Heart right ventricle (tissue), 16 donors: ENCODE measurements around the gene ZBTB7C. TPM values are rescaled to one million over a fixed set of nuclear protein-coding genes. Genes with fewer than 3 reads are reported as not detected.

Experiments used
- ATAC-seq, 8 donors: fragments of 200-7000 bp; cut with Tn5 transposase; one replicate each; pipeline ENCODE4 v1.9.1; 2020; ENCODE audit warnings: mild to moderate bottlenecking in 8 of 8, moderate library complexity in 8 of 8, moderate number of reproducible peaks in 1 of 8
- DNase-seq, 2 donors: peaks; one replicate each; pipeline ENCODE4 v3.0.0-alpha.2; 2020
- H3K27ac ChIP-seq, 10 donors: fragments of 200-600 bp; sonication (generic) in 2 of 10; one replicate each; pipeline versions ENCODE4 v1.5.0 to v1.8.0; 2020 to 2022; ENCODE audit warnings: mild to moderate bottlenecking in 3 of 10
- H3K27me3 ChIP-seq, 7 donors: fragments of 200-600 bp; one replicate each; pipeline ENCODE4 v1.8.0; 2021 to 2022; ENCODE audit warnings: mild to moderate bottlenecking in 2 of 7
- H3K36me3 ChIP-seq, 9 donors: fragments of 200-600 bp; sonication (generic) in 1 of 9; one replicate each; pipeline versions ENCODE4 v1.5.0 to v1.8.0; 2020 to 2022; ENCODE audit warnings: mild to moderate bottlenecking in 2 of 9
- H3K4me1 ChIP-seq, 9 donors: fragments of 200-600 bp; sonication (generic) in 1 of 9; one replicate each; pipeline versions ENCODE4 v1.5.0 to v1.8.0; 2020 to 2022; ENCODE audit warnings: mild to moderate bottlenecking in 4 of 9
- H3K4me3 ChIP-seq, 10 donors: fragments of 200-600 bp; sonication (generic) in 2 of 10; one replicate each; pipeline versions ENCODE4 v1.5.0 to v1.8.0; 2020 to 2022; ENCODE audit warnings: mild to moderate bottlenecking in 7 of 10, moderate library complexity in 2 of 10
- H3K9me3 ChIP-seq, 11 donors: fragments of 200-600 bp in 10 of 11; sonication (generic) in 2 of 11; one replicate each; pipeline versions ENCODE4 v1.5.0 to v1.8.0; 2013 to 2022; ENCODE audit warnings: mild to moderate bottlenecking in 2 of 11, control low read depth in 1 of 11, moderate library complexity in 1 of 11
- WGBS, 2 donors: extraction: QIAGEN DNeasy Blood & Tissue Kit; methylation state at CpG; one replicate each; pipeline ENCODE4 v1.1.7; 2013; ENCODE audit warnings: inconsistent platforms in 1 of 2; 5-methylcytosine and 5-hydroxymethylcytosine counted together
- intact Hi-C, 10 donors: fragments of 100-400 bp; cut with DNase I; formaldehyde crosslinking; loops; one replicate each; pipeline versions ENCODE4 v1.11.1 to v1.14.2; 2022
- polyA plus RNA-seq, 2 donors: library from polyadenylated mRNA; stranded (reverse); fragments of 200-250 nt; gene quantifications; one replicate each; pipeline ENCODE4 v1.2.3, GENCODE V29; 2013
- total RNA-seq, 10 donors: library from RNA; stranded (reverse); fragmentation: NEBNext Ultra II Directional in 3 of 10; extraction: Animal tissue kit (Norgen Biotek cat#: 25700) in 3 of 10; gene quantifications; one replicate each; pipeline versions ENCODE4 v1.2.1 to v1.2.4, GENCODE V29; 2021 to 2023
- TF ChIP-seq, protein P1 (sequence below), 9 donors: fragments of 200-600 bp; sonication (generic) in 2 of 9; IDR thresholded peaks; one replicate each; pipeline versions ENCODE4 v1.5.0 to v1.8.0; 2021 to 2022; ENCODE audit warnings: antibody characterized with exemption in 9 of 9, mild to moderate bottlenecking in 5 of 9, moderate library complexity in 1 of 9
- donor health status: Arrhythmogenic right ventricular cardiomyopathy.
- donor health status: ischemic (EF 13 %, LVEDD 7.1; RV severe dilation, severe dysfunction).
- donor health status: healthy with polysubstance abuse.
- donor health status: DM: no; HTN: yes; CAD: no.
- donor health status: DM: no; HTN: no; CAD: no.
- donor health status: ischemic (EF 25% LVEDD 6.9; RV normal size, moderate dysfunction).
- donor health status: ischemic (EF 25% LVEDD 5.7; RV mildly dilated, moderate dysfunction).
- donor health status: healthy.
- donor health status: DM: yes; HTN: yes; CAD: no.
- donor health status: Ischemic cardiomyopathy.
- donor health status: ischemic (EF 35%, LVEDD 5.7; RV mildly dilated, moderate dysfunction).
- donor health status: nonischemic (EF 11% LVEDD 7.7; RV severe dilation, severe dysfunction).
- donor health status: DM: yes; HTN: yes; CAD: no.
- donor health status: PGD.
- donor health status: ischemic (EF 29% LVEDD 5.4; RV normal size, mild dysfunction).
- donor health status: nonischemic (EF 23%, LVEDD 6.1; RV moderate dilation, normal function).

The ZBTB7C gene
- total and polyA plus RNA-seq, 12 donors: 0.49 to 6.3 (median 1.5) TPM

DNA sequence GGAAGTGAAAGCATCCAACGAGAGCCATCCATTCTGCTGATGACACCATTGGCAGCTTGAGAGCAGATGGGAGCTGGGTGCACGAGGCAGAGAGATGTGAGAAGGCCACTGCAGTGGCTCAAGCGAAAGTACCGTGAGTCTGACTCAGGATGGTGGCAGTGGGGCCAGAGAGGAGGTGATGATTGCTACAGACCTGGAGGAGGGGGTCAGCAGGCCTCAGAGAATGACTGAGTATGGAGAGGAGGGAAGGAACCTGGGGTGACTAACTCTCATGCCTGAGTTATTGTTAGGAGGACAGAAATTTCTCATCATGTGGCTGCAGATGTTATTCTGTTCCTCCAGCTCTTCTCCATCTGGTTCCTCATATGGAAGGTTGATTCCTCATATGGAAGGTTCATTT is 8.8 kb upstream of the ZBTB7C start:
- 82 to 87% methylated on average over 4 of the region's 4 CpGs for WGBS, 2 donors
- H3K4me3 ChIP-seq: no peak overlapping the region
- no peaks in the 10 kb centered on the region for H3K36me3 ChIP-seq
- no peaks in the 10 kb centered on the region for H3K9me3 ChIP-seq
- peaks cover 0 to 48% (median 19%) of the 10 kb centered on the region in 7 donors for H3K27me3 ChIP-seq
- peaks cover 0 to 10% (median 7%) of the 10 kb centered on the region in 9 donors for H3K4me1 ChIP-seq
- intact Hi-C loops: loop anchor here in 1 of 10 donors (10.0 kb wide), 1 partner anchor 83 kb away; no protein-coding TSS in a partner anchor
- TF ChIP-seq, protein P1, sequence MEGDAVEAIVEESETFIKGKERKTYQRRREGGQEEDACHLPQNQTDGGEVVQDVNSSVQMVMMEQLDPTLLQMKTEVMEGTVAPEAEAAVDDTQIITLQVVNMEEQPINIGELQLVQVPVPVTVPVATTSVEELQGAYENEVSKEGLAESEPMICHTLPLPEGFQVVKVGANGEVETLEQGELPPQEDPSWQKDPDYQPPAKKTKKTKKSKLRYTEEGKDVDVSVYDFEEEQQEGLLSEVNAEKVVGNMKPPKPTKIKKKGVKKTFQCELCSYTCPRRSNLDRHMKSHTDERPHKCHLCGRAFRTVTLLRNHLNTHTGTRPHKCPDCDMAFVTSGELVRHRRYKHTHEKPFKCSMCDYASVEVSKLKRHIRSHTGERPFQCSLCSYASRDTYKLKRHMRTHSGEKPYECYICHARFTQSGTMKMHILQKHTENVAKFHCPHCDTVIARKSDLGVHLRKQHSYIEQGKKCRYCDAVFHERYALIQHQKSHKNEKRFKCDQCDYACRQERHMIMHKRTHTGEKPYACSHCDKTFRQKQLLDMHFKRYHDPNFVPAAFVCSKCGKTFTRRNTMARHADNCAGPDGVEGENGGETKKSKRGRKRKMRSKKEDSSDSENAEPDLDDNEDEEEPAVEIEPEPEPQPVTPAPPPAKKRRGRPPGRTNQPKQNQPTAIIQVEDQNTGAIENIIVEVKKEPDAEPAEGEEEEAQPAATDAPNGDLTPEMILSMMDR (IDR thresholded peaks at IDR 0.05): no peak
- H3K27ac ChIP-seq: no peak overlapping the region
- no peak for DNase-seq
- no peak for ATAC-seq

DNA sequence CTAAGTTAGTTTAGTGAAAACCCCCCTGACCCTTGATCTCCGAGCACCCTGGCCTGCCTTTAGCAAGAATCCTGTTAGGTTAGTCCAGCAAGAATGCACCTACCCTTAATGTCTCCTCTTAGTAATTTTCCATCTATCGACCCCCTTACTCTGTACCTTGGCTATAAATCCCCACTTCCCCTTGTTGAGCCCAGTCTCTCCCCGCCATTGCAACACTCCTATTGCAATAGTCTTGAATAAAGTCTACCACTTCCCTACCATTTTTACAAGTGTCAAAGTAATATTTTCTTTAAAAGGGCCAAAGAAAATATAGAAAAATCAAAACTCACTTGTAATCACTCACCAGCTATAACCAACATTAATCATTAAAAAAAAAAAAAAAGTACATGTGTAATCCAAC is 4.2 kb upstream of the ZBTB7C start:
- no peaks in the 10 kb centered on the region for H3K9me3 ChIP-seq
- 93 to 95% methylated on average over 3 of the region's 3 CpGs for WGBS, 2 donors
- ATAC-seq (no peak), DNase-seq (no peak)
- no peak overlapping the region for H3K4me3 ChIP-seq
- TF ChIP-seq, protein P1 (IDR thresholded peaks at IDR 0.05): no peak
- peaks cover 0 to 68% (median 32%) of the 10 kb centered on the region in 7 donors for H3K27me3 ChIP-seq
- intact Hi-C loops: loop anchor here in 1 of 10 donors (5.0 to 10.0 kb wide), 2 partner anchors 34 to 79 kb away; no protein-coding TSS in a partner anchor
- peaks cover 2 to 14% (median 8%) of the 10 kb centered on the region in 9 donors for H3K4me1 ChIP-seq
- no peaks in the 10 kb centered on the region for H3K36me3 ChIP-seq
- H3K27ac ChIP-seq: no peak overlapping the region

DNA sequence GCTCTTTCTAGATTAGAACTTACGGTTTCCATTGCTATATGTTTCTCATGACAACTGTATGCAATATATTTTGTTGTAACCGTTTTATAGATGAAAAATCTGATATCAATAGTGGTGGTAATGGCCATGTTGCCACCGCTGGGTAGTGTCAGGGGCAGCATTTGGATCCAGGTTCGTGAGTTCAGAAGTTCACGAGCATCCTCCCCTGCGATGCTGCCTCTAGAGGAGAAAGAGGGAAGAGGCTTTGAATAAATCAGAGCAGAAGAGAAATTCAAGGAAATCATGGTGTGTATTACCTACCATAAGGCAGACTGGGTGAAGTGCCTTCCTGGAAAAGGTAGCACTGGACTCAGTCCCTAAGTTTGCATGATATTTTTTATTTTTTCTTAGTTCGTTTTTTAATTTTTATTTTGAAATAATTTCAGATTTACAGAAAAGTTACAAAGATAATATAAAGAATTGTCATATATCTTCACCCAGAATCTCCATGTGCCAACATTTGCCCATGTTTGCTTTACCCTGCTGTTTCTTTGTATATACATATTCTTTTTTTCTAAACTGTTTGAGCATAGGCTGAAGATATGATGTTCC is 3.3 kb upstream of the ZBTB7C start:
- 12 to 17% methylated on average over 7 of the region's 7 CpGs for WGBS, 2 donors
- DNase-seq: no peak

DNA sequence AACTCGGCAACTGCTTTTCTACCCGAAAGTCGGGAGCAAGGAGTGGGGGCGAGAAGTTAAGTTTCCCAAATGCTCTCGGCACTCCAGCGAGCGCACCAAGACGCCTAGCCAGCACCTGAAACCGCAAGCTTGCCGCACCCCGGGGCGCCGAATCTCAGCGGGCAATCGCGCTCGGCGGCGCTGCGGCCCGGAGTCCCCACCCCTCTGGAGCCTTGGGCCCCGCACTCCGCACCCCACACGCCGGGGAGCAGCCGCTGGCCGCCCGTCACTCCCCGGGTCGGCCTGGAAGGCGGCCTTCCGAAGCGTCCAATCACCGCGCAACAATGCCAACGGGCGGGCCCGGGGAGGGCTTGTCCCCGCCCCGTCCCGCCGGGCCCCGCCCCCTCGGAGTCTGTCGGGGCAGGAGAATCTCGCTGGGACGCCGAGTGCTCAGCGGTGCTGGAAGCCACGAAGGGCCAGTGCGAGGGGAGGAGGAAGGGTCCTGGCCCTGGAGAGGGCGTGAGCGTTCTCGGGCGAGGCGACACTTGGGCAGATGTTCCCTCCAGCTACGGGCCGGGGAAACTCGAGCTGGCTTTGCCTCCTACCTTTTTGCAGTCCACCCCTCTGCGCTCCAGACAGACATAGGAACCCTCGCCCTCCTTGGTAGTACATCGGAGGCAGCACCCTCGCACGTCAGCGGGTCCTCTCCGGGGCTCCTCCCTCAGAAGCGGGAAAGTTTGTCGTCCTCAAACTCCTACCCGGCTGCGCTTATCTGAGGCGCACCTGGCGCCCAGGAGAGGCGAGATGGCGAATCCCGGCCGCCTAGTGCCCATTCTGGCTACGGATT is 1.1 kb upstream of the ZBTB7C start:
- no peaks in the 10 kb centered on the region for H3K9me3 ChIP-seq
- H3K27ac ChIP-seq: peak overlapping the region; percentile 2 to 83 (median 70)
- intact Hi-C loops: loop anchor here in 1 of 10 donors (5.0 to 10.0 kb wide), 2 partner anchors 37 to 76 kb away; no protein-coding TSS in a partner anchor
- WGBS, 2 donors: 1% methylated on average over 77 of the region's 77 CpGs
- H3K27me3 ChIP-seq: peaks cover 0 to 71% (median 44%) of the 10 kb centered on the region in 7 donors
- ATAC-seq (peak; percentile 98 to 99 (median 99)), DNase-seq (peak; percentile 92 to 94)
- TF ChIP-seq, protein P1 (IDR thresholded peaks at IDR 0.05): peak in 1 of 9 donors; percentile 3
- no peaks in the 10 kb centered on the region for H3K36me3 ChIP-seq
- H3K4me1 ChIP-seq: peaks cover 5 to 27% (median 14%) of the 10 kb centered on the region in 9 donors
- H3K4me3 ChIP-seq: peak overlapping the region; percentile 56 to 92 (median 76)

More for the DNA sequence above, 3.3 kb upstream of the ZBTB7C start:
- intact Hi-C loops: loop anchor here in 1 of 10 donors (5.0 to 10.0 kb wide), 2 partner anchors 35 to 78 kb away; no protein-coding TSS in a partner anchor
- no peak overlapping the region for H3K4me3 ChIP-seq
- ATAC-seq: no peak
- TF ChIP-seq, protein P1 (IDR thresholded peaks at IDR 0.05): peak; percentile 53 to 77 (median 69)
- H3K27ac ChIP-seq: no peak overlapping the region
- peaks cover 5 to 22% (median 14%) of the 10 kb centered on the region in 9 donors for H3K4me1 ChIP-seq
- peaks cover 0 to 74% (median 41%) of the 10 kb centered on the region in 7 donors for H3K27me3 ChIP-seq
- H3K36me3 ChIP-seq: no peaks in the 10 kb centered on the region
- no peaks in the 10 kb centered on the region for H3K9me3 ChIP-seq
